Smooth muscle cell (in vitro differentiated cells): ENCODE measurements around the gene TMEM145. TPM values are rescaled to one million over a fixed set of nuclear protein-coding genes. Genes with fewer than 3 reads are reported as not detected.

Source experiments
- DNase-seq: peaks from one replicate; lab custom pipeline; 2025; ENCODE audit not compliant: unreplicated experiment; lab: John Stamatoyannopoulos, UW
- H2AFZ ChIP-seq: fragments of 200-600 bp; sonication (generic); 2 replicates; pipeline ENCODE4 v1.6.0; 2016; ENCODE audit warnings: antibody characterized with exemption, low read depth, mild to moderate bottlenecking
- H3F3A ChIP-seq: fragments of 200-600 bp; sonication (generic); 2 replicates; pipeline ENCODE4 v1.6.0; 2017; ENCODE audit warnings: antibody characterized with exemption, low read depth
- H3K27ac ChIP-seq: fragments of 200-600 bp; sonication (generic); 2 replicates; pipeline ENCODE4 v1.5.1; 2016; ENCODE audit warnings: low read depth, mild to moderate bottlenecking
- H3K27me3 ChIP-seq: fragments of 200-600 bp; sonication (generic); 2 replicates; pipeline ENCODE4 v1.6.1; 2016; ENCODE audit warnings: low read depth, mild to moderate bottlenecking
- H3K36me3 ChIP-seq: fragments of 200-600 bp; sonication (generic); 2 replicates; pipeline ENCODE4 v1.5.1; 2016; ENCODE audit warnings: low read depth
- H3K4me1 ChIP-seq: fragments of 200-600 bp; sonication (generic); 2 replicates; pipeline ENCODE4 v1.5.1; 2016; ENCODE audit warnings: low read depth
- H3K4me2 ChIP-seq: fragments of 200-600 bp; sonication (generic); 2 replicates; pipeline ENCODE4 v1.6.0; 2016; ENCODE audit warnings: mild to moderate bottlenecking
- H3K4me3 ChIP-seq: fragments of 200-600 bp; sonication (generic); 2 replicates; pipeline ENCODE4 v1.5.1; 2016; ENCODE audit warnings: mild to moderate bottlenecking
- H3K79me2 ChIP-seq: fragments of 200-600 bp; sonication (generic); 2 replicates; pipeline ENCODE4 v1.6.0; 2016; ENCODE audit warnings: low read depth, mild to moderate bottlenecking
- H3K9ac ChIP-seq: fragments of 200-600 bp; sonication (generic); 2 replicates; pipeline ENCODE4 v1.6.0; 2016; ENCODE audit warnings: low read depth
- H3K9me3 ChIP-seq: fragments of 200-600 bp; sonication (generic); replicated peaks from 2 replicates; pipeline ENCODE4 v1.5.1; 2016; ENCODE audit warnings: low read depth
- H4K20me1 ChIP-seq: fragments of 200-600 bp; sonication (generic); 2 replicates; pipeline ENCODE4 v1.6.0; 2016; ENCODE audit warnings: low read depth
- CTCF ChIP-seq: fragments of 200-600 bp; sonication (generic); IDR thresholded peaks from 2 replicates; pipeline ENCODE4 v1.5.1; 2017; ENCODE audit warnings: borderline replicate concordance, mild to moderate bottlenecking, antibody characterized with exemption; ENCODE audit not compliant: insufficient read depth, poor library complexity, severe bottlenecking
- WGBS: methylation state at CpG from one replicate; pipeline ENCODE4 v1.1.7; 2016; ENCODE audit warnings: low lambda C conversion rate; 5-methylcytosine and 5-hydroxymethylcytosine counted together
- polyA plus RNA-seq: library from polyadenylated mRNA; unstranded; fragments of >200 nt; fragmentation: Nextera tagmentation; extraction: Ambion mirVana; gene quantifications from 2 replicates; pipeline ENCODE4 v1.2.1, GENCODE V29; 2016
- total RNA-seq: library from RNA; depleted of rRNA; stranded (reverse); fragments of >200 nt; gene quantifications from 2 replicates; pipeline ENCODE4 v1.2.3, GENCODE V29; 2014

TMEM145 gene
- total and polyA plus RNA-seq, 2 experiments from 2014 or later, result 0.11 TPM; not detected in 1

- Histone ChIP-seq H2AFZ (no peak overlapping the region), H3K79me2 (no peaks in the 10 kb centered on the region), H3K27me3 (peaks cover 45% of the 10 kb centered on the region), H3K9me3 (no peaks in the 10 kb centered on the region), H3K27ac (no peak overlapping the region), H3K9ac (no peak overlapping the region), H4K20me1 (no peaks in the 10 kb centered on the region), H3F3A (no peaks in the 10 kb centered on the region), H3K4me2 (no peak overlapping the region), H3K36me3 (no peaks in the 10 kb centered on the region), H3K4me1 (no peaks in the 10 kb centered on the region), H3K4me3 (no peak overlapping the region)
- 85% methylated on average over 13 of the region's 13 CpGs for whole genome bisulfite sequencing
- DNase-seq, result no peak
- no peak for TF ChIP-seq CTCF
Measured at GRCh38 chr19:42317535-42317934, 4.4 kb downstream of the TMEM145 start.

- Histone ChIP-seq H3K4me1 (peaks cover 9% of the 10 kb centered on the region), H3F3A (no peaks in the 10 kb centered on the region), H3K9me3 (no peaks in the 10 kb centered on the region), H3K4me2 (no peak overlapping the region), H2AFZ (no peak overlapping the region), H3K4me3 (no peak overlapping the region), H3K27ac (no peak overlapping the region), H3K36me3 (no peaks in the 10 kb centered on the region), H3K9ac (no peak overlapping the region), H4K20me1 (peaks cover 10% of the 10 kb centered on the region), H3K27me3 (peaks cover 47% of the 10 kb centered on the region), H3K79me2 (peaks cover 18% of the 10 kb centered on the region)
- no peak for TF ChIP-seq CTCF
- DNase-seq, result no peak
- 90% methylated on average over 9 of the region's 9 CpGs for WGBS
Measured at GRCh38 chr19:42322305-42322704, 9.2 kb downstream of the TMEM145 start.

- no peak overlapping the region for H3K4me3 ChIP-seq
- no peak for TF ChIP-seq CTCF
- H3K4me1 ChIP-seq, result peaks cover 9% of the 10 kb centered on the region
- peaks cover 16% of the 10 kb centered on the region for H4K20me1 ChIP-seq
- H3K9me3 ChIP-seq, result no peaks in the 10 kb centered on the region
- no peak overlapping the region for H3K9ac ChIP-seq
- H3K27me3 ChIP-seq, result peaks cover 47% of the 10 kb centered on the region
- H3K4me2 ChIP-seq, result no peak overlapping the region
- H3K27ac ChIP-seq, result no peak overlapping the region
- no peaks in the 10 kb centered on the region for H3F3A ChIP-seq
- H2AFZ ChIP-seq, result no peak overlapping the region
- H3K79me2 ChIP-seq, result peaks cover 27% of the 10 kb centered on the region
- DNase-seq, result no peak
- H3K36me3 ChIP-seq, result no peaks in the 10 kb centered on the region
- WGBS, result 14% methylated on average over 24 of the region's 29 CpGs
Measured at GRCh38 chr19:42323473-42323851, 10.4 kb downstream of the TMEM145 start.

GRCh38 chr19:42323852-42324654 lies 10.9 kb downstream of the TMEM145 start:
- peak overlapping the region; percentile 77 for H3K4me2 ChIP-seq
- no peak for DNase-seq
- H2AFZ ChIP-seq, result no peak overlapping the region
- peaks cover 17% of the 10 kb centered on the region for H4K20me1 ChIP-seq
- H3K4me1 ChIP-seq, result peaks cover 9% of the 10 kb centered on the region
- 2% methylated on average over 17 of the region's 92 CpGs for WGBS
- no peak overlapping the region for H3K27ac ChIP-seq
- peaks cover 32% of the 10 kb centered on the region for H3K79me2 ChIP-seq
- H3K36me3 ChIP-seq, result no peaks in the 10 kb centered on the region
- peaks cover 47% of the 10 kb centered on the region for H3K27me3 ChIP-seq
- H3K9ac ChIP-seq, result no peak overlapping the region
- H3K4me3 ChIP-seq, result no peak overlapping the region
- H3F3A ChIP-seq, result no peaks in the 10 kb centered on the region
- no peak for TF ChIP-seq CTCF
- no peaks in the 10 kb centered on the region for H3K9me3 ChIP-seq
